ENCODE results near the gene MT1B. TPM values are rescaled to one million over a fixed set of nuclear protein-coding genes. Genes with fewer than 3 reads are reported as not detected.

MT1B gene
- total RNA-seq, 2 donors from 2014 or later, result not detected

DNA sequence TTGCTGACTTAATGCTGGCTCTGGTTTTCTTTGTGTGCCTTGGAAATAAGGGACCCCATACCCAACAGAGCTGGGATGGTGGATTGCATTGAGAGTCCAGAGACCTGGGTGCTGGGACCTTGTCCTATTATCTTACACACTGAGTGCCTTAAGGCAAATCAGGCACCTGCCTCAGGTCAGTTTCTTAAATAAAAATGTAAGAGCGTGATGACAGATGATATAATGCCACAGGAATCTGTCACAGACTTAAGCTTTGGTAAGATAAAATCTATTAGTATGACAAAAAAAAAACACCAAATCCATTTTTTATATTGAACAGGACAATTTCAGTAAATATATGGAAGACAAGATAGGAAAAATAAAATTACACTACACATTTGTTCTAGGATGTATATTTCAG, 11.6 kb upstream of the MT1B start:
- peaks cover 9% of the 10 kb centered on the region for H3K4me1 Mint-ChIP-seq
- no peaks in the 10 kb centered on the region for H3K36me3 Mint-ChIP-seq (ENCODE audit: low read depth)
- no peak for ATAC-seq (replicated peaks)
- H3K9me3 Mint-ChIP-seq, result no peaks in the 10 kb centered on the region
- peaks cover 41% of the 10 kb centered on the region for H3K27me3 Mint-ChIP-seq
- H3K27ac Mint-ChIP-seq, result no peak overlapping the region
- no peak overlapping the region for H3K4me3 Mint-ChIP-seq

DNA sequence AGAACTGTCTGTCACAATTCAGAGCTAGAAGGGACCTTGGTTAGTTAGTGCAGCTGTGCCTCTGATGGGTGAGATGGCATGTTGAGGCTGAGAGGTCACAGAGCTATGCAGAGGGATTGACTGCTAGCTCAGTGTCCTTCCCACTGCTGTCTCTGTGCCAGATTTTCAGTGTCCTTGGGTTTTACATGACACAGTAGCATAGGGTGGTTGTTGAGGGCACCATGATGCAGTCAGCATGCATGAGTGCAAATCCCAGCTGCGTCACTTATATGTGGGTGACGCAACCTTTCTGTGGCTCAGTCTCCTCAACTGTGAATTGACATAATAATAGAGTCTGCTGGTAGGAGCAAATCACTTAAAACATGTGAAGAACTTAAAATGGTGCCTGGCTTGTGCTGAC, 10.5 kb upstream of the MT1B start:
- no peaks in the 10 kb centered on the region for H3K9me3 Mint-ChIP-seq
- peaks cover 8% of the 10 kb centered on the region for H3K4me1 Mint-ChIP-seq
- no peaks in the 10 kb centered on the region for H3K36me3 Mint-ChIP-seq (ENCODE audit: low read depth)
- H3K4me3 Mint-ChIP-seq, result no peak overlapping the region
- ATAC-seq (replicated peaks), result no peak
- H3K27ac Mint-ChIP-seq, result no peak overlapping the region
- peaks cover 34% of the 10 kb centered on the region for H3K27me3 Mint-ChIP-seq

DNA sequence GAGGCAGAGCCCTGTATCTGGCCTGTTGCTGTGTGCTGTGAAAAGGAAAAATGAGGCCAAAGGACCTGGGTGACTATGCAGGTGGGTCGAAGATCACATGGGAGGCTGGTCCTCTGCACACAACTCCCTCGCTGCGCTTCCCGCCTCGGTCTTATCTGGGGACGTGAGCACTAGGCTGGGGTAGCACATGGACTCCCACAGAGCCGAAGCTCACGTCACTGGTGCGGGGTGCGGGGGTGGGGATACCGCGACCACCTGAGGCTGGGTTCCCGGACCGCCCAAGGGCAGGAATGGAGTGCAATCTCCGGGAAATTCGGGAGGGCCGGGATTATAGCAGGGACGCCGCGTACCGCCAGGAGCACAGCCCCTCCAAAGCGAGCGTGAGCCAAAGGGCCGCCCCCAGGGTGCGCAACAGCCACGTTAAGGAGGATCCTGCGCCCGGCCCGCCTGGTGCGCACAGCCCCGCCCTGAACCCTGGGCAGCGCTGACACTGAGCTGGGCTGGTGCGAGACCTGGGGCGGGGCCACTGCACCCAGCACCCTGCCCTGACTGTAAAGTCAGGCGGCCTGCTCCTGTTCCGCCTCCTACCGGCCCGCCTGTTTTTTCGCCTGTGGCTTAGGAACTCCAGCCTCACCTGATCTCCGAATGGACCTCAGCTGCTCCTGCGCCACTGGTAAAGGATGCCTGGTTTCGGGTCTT, 8.5 kb upstream of the MT1B start:
- peaks cover 15% of the 10 kb centered on the region for H3K27me3 Mint-ChIP-seq
- no peaks in the 10 kb centered on the region for H3K9me3 Mint-ChIP-seq
- no peaks in the 10 kb centered on the region for H3K36me3 Mint-ChIP-seq (ENCODE audit: low read depth)
- peak overlapping the region; percentile 48 for H3K27ac Mint-ChIP-seq
- peaks cover 8% of the 10 kb centered on the region for H3K4me1 Mint-ChIP-seq
- peak; percentile 99 for ATAC-seq (replicated peaks)
- peak overlapping the region; percentile 74 for H3K4me3 Mint-ChIP-seq

DNA sequence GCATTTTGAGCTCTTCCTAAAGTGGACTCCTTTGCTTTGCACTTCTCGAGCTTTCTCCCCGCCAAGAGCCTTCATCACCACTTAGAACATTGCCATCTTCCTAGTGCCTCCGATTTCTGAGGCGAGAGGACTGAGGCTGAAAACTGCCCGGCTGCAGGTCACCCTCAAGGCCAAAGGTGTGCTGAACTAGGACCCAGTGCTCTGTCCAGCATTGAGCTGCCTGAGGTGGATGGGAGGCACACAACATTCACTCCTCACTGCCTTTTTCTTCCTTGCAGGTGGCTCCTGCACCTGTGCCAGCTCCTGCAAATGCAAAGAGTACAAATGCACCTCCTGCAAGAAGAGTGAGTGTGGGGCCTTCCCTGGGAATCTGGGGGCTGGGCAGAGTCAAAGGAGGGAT, 7.9 kb upstream of the MT1B start:
- ATAC-seq (replicated peaks), result no peak
- H3K27me3 Mint-ChIP-seq, result peaks cover 11% of the 10 kb centered on the region
- no peaks in the 10 kb centered on the region for H3K9me3 Mint-ChIP-seq
- H3K4me1 Mint-ChIP-seq, result peaks cover 8% of the 10 kb centered on the region
- H3K36me3 Mint-ChIP-seq (ENCODE audit: low read depth), result no peaks in the 10 kb centered on the region
- H3K4me3 Mint-ChIP-seq, result peak overlapping the region; percentile 74
- peak overlapping the region; percentile 48 for H3K27ac Mint-ChIP-seq

DNA sequence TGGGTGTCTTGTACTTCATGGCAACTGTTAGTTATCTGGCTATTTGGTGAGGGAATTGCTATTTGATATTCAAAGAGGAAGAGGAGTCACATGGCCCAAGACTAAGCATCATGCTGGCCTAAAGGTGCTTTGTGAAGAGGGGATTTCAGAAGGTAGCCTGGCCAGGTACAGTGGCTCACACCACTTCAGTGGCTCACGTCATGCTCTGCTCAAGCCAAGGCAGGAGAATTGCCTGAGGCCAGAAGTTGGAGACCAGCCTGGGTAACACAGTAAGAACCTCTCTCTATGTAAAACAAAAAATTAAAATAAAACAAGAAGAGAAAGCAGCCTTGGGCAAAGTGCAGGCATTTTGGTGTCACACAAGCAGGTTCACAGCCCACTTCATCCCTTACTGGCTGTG, 6.4 kb upstream of the MT1B start:
- Mint-ChIP-seq H3K4me3 (no peak overlapping the region), H3K36me3 (ENCODE audit: low read depth) (no peaks in the 10 kb centered on the region), H3K27ac (no peak overlapping the region), H3K4me1 (peaks cover 8% of the 10 kb centered on the region), H3K27me3 (peaks cover 3% of the 10 kb centered on the region), H3K9me3 (no peaks in the 10 kb centered on the region)
- ATAC-seq (replicated peaks), result no peak

DNA sequence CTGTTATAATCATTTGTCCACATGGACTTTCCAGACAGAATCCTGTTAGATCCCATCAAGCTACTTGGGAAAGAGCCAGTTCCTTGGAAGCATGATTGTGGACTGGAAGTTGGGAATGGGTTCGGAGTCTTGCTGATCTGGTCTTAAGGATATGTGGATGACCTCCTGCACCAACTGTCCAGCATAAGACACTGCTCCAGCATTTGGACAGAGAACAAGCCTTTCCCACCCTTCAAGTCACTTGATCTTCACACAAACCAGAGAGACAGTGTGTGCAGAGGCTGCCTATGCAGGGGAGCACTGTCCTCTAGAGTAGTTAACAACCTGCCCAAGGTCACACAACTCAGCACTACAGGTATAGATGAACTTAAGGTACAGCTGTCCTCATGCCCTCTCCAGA, 5.8 kb upstream of the MT1B start:
- H3K27me3 Mint-ChIP-seq, result peaks cover under 1% of the 10 kb centered on the region

DNA sequence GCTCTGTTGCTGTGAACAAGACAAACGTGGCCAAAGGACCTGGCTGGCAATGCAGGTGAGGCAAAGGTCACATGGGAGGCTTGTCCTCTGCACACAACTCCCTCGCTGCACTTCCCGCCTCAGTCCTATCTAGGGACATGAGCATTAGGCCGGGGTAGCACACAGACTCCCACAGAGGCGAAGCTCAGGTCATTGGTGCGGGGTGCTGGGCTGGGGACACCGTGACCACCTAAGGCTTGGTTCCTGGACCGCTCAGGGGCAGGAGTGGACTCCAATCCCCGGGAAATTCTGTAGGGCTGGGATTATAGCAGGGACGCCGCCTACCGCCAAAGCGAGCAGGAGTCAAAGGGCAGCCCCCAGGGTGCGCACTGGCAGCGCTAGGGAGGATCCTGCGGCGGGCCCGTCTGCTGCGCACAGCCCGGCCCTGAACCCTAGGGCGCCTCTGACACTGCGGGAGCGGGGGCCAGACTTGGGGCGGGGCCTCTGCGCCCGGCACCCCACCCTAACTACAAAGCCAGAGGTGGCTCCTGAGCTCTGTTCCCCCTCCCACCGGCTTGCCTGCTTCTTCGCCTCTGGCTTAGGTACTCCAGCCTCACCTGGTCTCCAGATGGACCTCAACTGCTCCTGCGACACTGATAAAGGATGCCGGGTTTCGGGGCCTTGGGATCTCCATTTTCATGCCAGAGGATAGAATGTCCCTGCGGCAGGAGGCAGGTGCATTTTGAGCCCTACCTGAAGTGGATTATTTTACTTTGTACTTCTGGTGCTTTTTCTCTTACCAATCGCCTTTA, 3.9 kb upstream of the MT1B start:
- Mint-ChIP-seq H3K27ac (no peak overlapping the region), H3K9me3 (no peaks in the 10 kb centered on the region), H3K4me3 (no peak overlapping the region), H3K4me1 (peaks cover 8% of the 10 kb centered on the region), H3K36me3 (ENCODE audit: low read depth) (no peaks in the 10 kb centered on the region), H3K27me3 (peaks cover 6% of the 10 kb centered on the region)
- no peak for ATAC-seq (replicated peaks)

More for the DNA sequence above, 5.8 kb upstream of the MT1B start:
- Mint-ChIP-seq H3K4me3 (no peak overlapping the region), H3K27ac (no peak overlapping the region), H3K9me3 (no peaks in the 10 kb centered on the region), H3K4me1 (peaks cover 8% of the 10 kb centered on the region), H3K36me3 (ENCODE audit: low read depth) (no peaks in the 10 kb centered on the region)
- ATAC-seq (replicated peaks), result no peak

DNA sequence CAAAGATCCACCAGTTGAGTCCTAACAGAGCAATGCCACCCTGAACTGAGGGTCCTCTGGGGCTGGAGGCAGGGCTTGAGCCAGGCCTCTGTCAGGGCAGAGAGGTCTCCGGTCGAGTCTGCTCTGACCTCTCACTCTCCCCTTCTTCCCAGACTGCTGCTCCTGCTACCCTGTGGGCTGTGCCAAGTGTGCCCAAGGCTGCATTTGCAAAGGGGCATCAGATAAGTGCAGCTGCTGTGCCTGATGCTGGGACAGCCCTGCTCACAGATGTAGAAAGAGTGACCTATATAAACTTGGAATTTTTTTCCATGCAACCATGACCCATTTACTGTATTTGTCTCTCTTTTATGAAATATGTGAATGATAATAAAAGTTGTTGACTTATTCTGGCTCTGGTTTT, 2.4 kb upstream of the MT1B start:
- ATAC-seq (replicated peaks), result no peak
- peaks cover under 1% of the 10 kb centered on the region for H3K4me1 Mint-ChIP-seq
- H3K27ac Mint-ChIP-seq, result no peak overlapping the region
- H3K36me3 Mint-ChIP-seq (ENCODE audit: low read depth), result no peaks in the 10 kb centered on the region
- H3K4me3 Mint-ChIP-seq, result no peak overlapping the region
- no peaks in the 10 kb centered on the region for H3K9me3 Mint-ChIP-seq
- peaks cover 9% of the 10 kb centered on the region for H3K27me3 Mint-ChIP-seq

DNA sequence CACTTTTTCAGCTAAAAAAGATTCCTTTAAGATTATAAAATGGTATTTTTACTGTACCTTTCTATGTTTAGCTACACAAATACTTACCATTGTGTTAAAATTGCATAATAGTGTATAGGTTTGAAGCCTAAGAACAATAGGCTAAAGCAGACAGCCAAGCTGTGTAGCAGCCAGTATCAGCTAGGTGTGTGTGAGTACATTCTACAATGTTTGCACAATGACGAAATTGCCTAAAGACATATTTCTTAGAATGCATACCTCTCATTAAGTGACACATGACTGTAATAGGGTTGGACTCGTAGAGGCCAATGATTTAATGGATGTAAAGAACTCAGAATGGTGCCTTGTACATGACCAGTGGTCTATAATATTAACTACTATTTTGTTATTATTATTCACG, 1.9 kb upstream of the MT1B start:
- Mint-ChIP-seq H3K4me1 (no peaks in the 10 kb centered on the region), H3K27ac (no peak overlapping the region), H3K36me3 (ENCODE audit: low read depth) (no peaks in the 10 kb centered on the region), H3K4me3 (no peak overlapping the region), H3K9me3 (no peaks in the 10 kb centered on the region), H3K27me3 (peaks cover 9% of the 10 kb centered on the region)
- no peak for ATAC-seq (replicated peaks)

DNA sequence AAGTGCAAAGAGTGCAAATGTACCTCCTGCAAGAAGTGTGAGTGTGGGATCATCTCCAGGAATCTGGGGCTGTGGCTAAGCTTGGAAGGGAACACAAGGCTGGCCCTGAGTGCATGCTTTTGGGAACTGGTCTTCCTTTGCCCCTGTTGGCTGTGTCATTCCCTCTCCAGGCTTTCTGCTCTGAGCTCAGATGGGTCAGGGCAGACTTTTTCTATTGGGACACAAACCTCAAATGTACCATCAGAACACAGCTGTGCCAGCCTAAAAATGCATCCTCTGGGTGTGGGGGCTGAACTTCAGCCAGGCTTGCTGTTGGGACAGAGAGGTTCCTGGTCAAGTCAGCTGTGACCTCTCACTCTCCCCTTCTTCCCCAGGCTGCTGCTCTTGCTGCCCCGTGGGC, 914 bp downstream of the MT1B start:
- H3K27ac Mint-ChIP-seq, result no peak overlapping the region
- H3K27me3 Mint-ChIP-seq, result peaks cover 9% of the 10 kb centered on the region
- H3K4me1 Mint-ChIP-seq, result peaks cover 4% of the 10 kb centered on the region
- H3K4me3 Mint-ChIP-seq, result no peak overlapping the region
- no peak for ATAC-seq (replicated peaks)
- no peaks in the 10 kb centered on the region for H3K9me3 Mint-ChIP-seq
- no peaks in the 10 kb centered on the region for H3K36me3 Mint-ChIP-seq (ENCODE audit: low read depth)

DNA sequence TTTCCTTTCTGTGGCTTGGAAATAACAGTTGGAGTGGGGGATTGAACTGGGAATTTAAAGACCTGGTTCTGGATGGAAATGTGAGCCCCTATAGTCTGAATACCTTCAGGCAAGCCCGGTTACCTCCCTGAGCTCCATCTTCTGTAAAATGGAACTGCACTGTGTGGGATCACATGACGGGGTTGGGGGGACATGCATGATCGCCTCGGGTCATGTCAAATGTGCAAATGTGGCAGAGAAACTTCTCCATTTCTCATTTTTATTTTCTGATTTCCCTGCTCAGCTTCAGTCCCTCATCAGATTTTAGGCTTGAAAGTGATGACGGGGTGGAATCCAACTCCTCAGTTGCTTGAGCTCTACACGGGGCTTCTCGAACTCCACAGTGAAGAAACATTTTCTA, 1.5 kb downstream of the MT1B start:
- Mint-ChIP-seq H3K27me3 (peaks cover 9% of the 10 kb centered on the region), H3K4me3 (no peak overlapping the region), H3K27ac (no peak overlapping the region), H3K4me1 (peaks cover 9% of the 10 kb centered on the region), H3K9me3 (no peaks in the 10 kb centered on the region), H3K36me3 (ENCODE audit: low read depth) (no peaks in the 10 kb centered on the region)
- ATAC-seq (replicated peaks), result no peak

DNA sequence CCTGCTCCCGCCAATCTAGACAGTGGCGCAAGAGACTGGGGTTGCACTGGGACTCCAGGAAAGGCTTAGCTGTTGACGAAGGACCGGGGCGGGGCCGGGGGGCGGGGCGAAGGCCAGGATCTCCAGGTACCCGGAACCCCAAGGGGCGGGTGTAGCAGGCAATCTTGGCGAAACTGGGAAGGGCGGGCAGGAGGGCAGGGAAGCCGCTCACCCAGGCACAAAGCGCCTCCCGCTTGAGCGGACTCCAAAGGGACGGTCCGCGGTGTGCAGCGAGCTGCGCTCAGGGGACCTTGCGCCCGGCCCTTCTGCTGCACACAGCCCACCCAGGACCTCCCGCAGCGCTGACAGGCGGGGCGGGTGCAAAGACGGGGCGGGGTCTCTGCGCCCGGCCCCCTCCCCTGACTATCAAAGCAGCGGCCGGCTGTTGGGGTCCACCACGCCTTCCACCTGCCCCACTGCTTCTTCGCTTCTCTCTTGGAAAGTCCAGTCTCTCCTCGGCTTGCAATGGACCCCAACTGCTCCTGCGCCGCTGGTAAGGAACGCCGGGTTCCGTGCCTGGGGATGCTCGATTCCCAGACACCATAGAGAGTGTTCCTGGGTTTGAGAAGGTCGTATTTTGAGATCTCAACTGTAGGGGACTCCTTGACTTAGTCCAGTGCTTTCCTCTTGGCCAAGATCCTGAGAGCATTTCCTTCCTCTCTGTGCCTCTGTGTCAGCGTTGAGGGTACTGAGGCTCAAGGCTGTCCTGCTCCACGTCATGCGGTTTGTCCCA, 6.1 kb downstream of the MT1B start, which contains the start of gene MT1F:
Gene MT1F, plus strand, starts transcription at position 405 of the 772 bp plus-strand sequence. Its CDS starts 100 bp downstream, at position 505.
- no peaks in the 10 kb centered on the region for H3K36me3 Mint-ChIP-seq (ENCODE audit: low read depth)
- H3K27me3 Mint-ChIP-seq, result peaks cover 3% of the 10 kb centered on the region
- peaks cover 14% of the 10 kb centered on the region for H3K4me1 Mint-ChIP-seq
- H3K27ac Mint-ChIP-seq, result peak within 1 kb of the TSS; percentile 89
- H3K4me3 Mint-ChIP-seq, result peak within 1 kb of the TSS; percentile 97
- ATAC-seq (replicated peaks), result peak; percentile 95
- H3K9me3 Mint-ChIP-seq, result no peaks in the 10 kb centered on the region

DNA sequence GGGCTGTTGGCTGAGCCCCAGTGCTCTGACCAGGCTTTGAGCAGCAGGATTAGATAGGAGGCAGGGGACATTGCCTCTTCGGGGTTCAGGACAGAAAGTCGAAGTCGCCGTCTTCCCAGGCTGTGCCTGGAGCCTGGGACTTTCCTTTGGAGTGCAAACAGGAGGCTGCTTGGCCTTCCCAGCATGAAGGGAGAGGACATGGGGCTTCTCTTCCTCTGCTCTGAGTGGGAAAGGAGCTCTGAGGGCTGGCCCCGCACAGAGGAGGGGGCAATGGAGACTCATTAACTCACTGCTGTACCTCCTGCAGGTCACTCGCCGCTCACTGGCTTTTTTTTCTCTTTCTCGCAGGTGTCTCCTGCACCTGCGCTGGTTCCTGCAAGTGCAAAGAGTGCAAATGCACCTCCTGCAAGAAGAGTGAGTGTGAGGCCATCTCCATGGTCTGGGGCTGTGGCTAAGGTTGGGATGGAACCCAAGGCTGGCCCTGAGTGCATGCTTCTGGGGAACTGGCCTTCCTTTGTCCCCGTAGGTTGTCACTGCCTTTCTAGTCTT, 6.7 kb downstream of the MT1B start:
- peaks cover 2% of the 10 kb centered on the region for H3K27me3 Mint-ChIP-seq
- no peak for ATAC-seq (replicated peaks)
- H3K4me3 Mint-ChIP-seq, result peak overlapping the region; percentile 97
- peak overlapping the region; percentile 89 for H3K27ac Mint-ChIP-seq
- peaks cover 16% of the 10 kb centered on the region for H3K4me1 Mint-ChIP-seq
- no peaks in the 10 kb centered on the region for H3K36me3 Mint-ChIP-seq (ENCODE audit: low read depth)
- H3K9me3 Mint-ChIP-seq, result no peaks in the 10 kb centered on the region

Data from activated T-helper 17 cell treated with anti-CD3 and anti-CD28 coated beads, Interleukin-2, amount 50 U/mL, for 72 hours (primary cell).